DOHH2 (cell line): ENCODE results near the gene TRMT2A.

ENCODE experiments used
- CTCF ChIP-seq: fragments of 200-600 bp; sonication (generic); IDR thresholded peaks from one replicate; pipeline ENCODE4 v1.5.1; 2014; ENCODE audit warnings: antibody characterized with exemption, mild to moderate bottlenecking, low read depth, low read length; ENCODE audit not compliant: poor library complexity, severe bottlenecking
- EZH2phosphoT487 ChIP-seq: fragments of 200-600 bp; sonication (generic); IDR thresholded peaks from 2 replicates; pipeline ENCODE4 v1.6.1; 2017; ENCODE audit warnings: borderline replicate concordance, mild to moderate bottlenecking, antibody characterized with exemption, low read length, moderate library complexity, mixed read lengths

GRCh38 chr22:20130731-20131596 lies 13.9 kb upstream of the TRMT2A start:
- TF ChIP-seq CTCF = no peak
- TF ChIP-seq EZH2phosphoT487 = peak; percentile 95
